Inferior parietal cortex (tissue), 1 donor: ENCODE results near the gene ATPAF1.
A peak's percentile ranks its signal among the peaks of the same experiment; 100 is the strongest.

ENCODE experiments used
- DNase-seq: peaks from one replicate; pipeline ENCODE4 v3.0.0-alpha.2; 2016; ENCODE audit errors: extremely low spot score

The ATPAF1 gene

DNA sequence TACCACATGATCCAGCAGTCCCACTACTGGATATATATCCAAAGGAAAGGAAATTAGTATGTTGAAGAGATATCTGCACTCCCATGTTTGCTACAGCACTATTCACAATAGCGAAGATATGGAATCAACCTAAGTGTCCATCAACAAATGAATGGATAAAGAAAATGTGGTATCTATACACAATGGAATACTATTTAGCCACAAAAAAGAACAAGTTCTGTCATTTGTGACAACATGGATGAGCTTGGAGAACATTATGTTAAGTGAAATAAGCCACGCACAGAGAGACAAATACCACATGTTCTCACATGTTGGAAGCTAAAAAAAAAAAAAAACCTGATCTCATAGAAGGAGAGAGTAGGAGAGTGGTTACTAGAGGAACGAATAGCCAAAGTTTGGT lies 17.7 kb downstream of the ATPAF1 start:
- no peak for DNase-seq

DNA sequence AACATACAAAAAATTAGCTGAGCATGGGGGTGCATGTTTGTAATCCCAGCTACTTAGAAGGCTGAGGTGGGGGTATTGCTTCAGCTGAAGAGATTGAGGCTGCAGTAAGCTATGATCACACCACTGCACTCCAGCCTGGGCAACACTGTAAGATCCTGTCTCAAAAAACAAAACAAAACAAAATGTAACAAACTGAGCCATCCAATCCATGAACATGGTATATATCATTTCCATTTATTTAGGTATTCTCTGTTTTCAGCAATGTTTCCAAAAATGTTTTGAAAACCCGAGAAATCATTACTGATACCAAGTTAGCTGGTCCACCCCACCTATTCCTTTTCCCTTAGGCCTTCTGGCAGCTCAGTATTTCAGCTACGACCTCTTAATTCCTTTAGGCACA lies 18.4 kb downstream of the ATPAF1 start:
- DNase-seq = no peak

DNA sequence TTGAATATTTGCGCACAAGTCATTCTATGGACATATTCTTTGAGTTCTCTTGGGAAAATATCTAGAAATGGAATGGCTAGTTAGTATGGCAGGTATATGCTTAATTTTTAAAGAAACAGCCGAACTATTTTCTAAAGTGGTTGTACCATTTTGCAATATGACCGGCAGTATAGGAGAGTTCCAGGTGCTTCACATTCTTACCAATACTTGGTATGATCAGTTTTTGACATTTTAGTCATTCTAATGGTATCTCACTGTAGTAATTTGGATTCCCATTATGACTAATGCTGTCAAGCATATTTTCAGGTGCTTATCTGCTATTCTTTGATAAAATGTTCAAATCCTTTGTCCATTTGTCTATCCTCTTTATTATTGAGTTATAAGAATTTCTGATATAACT lies 20.6 kb downstream of the ATPAF1 start:
- DNase-seq = no peak

DNA sequence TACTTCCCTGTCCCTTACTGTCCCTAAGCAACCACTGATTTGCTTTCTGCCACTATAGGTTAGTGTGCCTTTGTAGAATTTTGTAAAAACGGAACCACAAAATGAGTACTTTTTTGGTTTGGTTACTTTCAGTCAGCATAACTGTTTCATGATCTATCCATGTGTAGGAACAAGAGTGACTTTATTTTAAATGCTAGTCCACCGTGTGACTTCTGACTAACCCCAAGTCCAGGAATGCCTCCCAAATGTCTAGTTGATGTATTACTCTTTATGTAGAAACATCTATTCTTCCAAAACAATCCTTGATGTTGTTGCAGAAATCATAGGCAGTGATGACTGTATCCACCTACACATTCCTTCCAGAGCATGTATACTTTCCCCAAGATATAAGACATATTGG lies 21.3 kb downstream of the ATPAF1 start:
- no peak for DNase-seq

DNA sequence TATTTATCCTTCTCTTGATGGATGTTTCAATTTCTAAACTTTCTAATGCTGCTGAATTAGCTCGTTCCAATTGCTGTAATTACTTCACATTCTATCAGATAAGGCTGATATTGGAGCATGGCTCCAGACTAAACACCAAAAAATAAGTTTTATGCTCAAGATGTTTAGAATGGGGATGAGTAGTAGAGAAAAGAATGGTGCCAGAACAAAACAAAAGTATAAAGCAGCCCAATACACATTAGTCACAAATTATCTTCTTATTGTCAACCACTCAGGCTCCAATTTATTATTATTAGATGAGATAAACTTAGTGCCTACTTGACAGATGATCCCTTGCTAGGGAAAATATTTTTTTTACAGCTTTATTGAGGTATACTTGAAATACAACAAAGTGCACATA lies 21.8 kb downstream of the ATPAF1 start:
- DNase-seq = no peak

DNA sequence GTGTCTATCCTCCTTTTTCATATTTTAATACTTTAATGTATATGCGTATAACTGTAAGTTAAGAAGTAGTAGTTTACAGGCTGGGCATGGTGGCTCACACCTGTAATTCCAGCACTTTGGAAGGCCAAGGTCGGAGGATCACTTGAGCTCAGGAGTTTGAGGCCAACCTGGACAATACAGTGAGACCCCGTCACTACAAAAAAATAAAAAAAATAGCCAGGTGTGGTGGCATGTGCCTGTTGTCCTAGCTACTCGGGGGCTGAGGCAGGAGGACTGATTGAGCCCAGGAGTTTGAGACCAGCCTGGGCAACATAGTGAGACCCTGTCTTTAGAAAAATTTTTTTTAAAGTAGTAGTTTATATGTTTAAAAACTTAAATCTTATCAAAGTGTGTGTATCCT lies 22.3 kb downstream of the ATPAF1 start:
- no peak for DNase-seq

DNA sequence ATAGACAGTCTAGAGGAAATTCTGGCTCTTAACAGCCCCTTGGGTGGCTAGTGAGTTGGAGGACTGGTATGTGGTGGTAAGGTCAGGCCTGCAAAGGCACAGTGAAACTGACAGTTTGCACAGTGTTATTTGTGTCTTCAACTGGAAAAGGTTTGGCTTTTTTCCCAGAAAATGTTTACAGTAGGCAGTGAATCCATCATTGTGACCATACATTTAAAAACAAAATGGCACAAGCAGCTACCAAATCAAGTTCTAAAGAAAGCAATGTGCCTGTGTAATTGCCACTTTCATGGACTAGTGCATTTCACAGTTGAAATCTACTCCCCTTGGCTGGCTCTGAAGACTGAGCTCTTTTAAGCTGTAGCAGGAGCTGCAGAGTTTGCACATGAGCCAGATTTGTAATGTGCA lies 24.8 kb downstream of the ATPAF1 start:
- peak; percentile 22 for DNase-seq

DNA sequence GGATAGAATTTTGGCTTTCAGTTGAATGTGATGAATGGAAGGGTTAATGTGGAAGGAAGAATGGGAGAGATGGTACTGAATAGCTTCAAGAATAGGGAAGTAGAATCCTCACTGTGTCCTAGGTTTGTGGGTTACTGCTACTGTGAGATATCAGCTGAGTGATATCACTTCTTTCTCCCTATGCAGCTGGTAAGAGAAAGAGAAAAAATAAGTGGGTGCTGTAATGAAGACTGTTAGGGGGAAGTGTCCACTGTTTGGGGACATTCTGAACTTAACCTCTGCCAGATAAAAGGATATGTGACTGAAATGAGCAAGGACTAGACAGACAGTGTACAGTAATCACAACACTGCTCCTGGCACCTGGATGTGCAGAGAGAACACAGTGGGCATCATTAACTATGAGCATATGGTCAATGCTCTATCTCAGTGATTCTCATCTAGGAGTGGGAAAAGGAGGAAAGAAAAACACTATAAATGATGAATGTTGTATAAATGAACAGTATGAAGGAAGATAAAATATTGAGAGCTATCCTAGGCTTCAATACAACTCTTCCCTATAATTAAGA lies 26.0 kb downstream of the ATPAF1 start:
- no peak for DNase-seq

DNA sequence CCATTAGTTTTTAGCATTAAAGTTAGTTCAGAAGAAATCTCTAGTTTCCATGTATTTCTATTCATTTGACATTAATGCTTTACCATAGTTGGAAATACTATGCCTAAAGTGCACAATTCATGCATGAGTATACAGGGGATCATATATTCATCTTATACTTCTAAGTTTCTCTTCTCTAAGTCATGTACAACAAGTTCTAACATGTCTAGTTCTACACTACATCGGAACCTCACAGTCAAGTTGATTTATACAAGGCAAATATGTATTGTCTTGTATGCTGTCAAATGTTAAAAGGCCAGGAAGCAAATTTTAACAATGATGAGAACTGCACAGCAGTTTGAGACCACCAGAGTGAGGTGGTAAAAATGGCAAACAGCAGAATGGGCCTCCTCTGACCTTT lies 28.6 kb downstream of the ATPAF1 start:
- no peak for DNase-seq

DNA sequence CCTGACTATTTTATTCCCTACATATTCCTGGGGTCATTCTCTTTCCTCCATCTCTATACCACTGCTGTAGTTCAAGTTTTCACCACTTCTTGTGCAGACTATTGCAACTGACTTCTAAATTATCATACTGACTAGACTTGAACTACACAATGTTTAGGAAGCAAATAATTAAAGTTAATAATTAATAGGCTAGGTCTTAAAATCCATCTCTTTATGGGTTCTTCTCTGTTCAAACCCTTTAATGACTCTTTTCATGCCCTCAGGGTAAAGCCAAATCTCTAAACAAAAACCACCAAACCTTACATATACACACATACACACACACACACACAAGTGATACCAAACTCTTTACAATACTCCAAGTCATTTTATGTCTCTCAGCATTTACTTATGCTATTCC lies 29.2 kb downstream of the ATPAF1 start:
- no peak for DNase-seq

DNA sequence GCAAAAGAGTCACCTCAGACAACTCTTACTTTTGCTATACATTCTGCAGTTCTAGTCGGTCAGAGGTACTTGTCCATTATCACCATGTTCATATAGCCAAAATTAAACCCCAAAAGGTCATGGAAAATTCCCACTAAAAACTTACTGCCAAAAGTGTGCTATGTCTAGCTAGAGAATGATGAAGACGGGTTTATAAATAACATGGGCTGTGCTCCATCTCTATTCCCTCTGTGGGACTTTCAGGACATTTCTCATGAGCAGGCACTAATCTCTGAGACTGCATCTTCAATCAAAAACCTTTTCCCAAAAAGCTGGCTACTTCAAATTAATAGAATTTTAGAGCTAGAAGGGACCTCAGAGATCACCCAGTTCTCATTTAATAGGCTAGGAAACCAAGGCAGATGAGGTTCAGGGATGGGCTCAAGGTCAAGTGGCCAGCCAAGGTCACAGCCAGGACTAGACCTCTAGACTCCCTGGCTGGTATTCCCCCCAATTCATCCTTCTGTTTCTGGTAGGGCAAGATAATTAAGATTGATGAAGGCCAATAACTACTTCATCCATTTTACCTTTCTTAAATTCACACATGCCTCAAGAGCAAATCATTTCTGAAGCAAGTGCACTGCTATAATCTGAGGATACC lies 30.6 kb downstream of the ATPAF1 start:
- DNase-seq = no peak

DNA sequence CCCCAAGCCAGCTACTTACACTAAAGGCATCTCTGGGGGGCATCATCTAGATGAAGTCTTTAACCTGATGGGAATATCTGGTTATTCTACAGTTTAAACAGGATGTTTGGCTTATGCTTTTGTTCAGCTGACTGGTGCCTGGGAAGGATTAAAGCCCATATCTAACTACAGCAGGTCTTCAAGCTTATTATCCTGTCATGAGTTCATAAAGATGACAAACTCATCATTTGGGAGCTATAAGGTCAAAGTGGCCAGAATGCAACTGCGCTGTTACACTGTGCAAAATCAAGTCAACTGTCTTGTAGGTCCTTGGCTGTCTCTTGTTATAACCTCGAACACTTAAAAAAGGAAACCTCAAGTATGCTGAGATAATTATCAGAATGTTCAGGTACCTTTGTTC lies 33.0 kb downstream of the ATPAF1 start:
- DNase-seq = no peak

DNA sequence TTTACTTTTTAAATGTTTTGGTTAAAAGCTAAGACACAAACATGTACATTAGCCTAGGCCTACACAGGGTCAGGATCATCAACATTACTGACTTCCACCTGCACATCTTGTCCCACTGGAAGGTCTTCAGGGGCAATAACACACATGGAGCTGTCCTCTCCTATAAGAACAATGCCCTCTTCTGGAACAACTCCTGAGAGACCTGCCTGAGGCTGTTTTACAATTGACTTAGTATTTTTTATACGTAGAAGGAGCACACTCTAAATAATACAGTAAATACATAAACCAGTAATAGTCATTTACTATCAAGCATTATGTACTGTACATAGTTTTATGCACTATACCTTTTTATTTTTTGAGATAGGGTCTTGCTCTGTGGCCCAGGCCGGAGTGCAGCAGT lies 37.4 kb downstream of the ATPAF1 start:
- no peak for DNase-seq

DNA sequence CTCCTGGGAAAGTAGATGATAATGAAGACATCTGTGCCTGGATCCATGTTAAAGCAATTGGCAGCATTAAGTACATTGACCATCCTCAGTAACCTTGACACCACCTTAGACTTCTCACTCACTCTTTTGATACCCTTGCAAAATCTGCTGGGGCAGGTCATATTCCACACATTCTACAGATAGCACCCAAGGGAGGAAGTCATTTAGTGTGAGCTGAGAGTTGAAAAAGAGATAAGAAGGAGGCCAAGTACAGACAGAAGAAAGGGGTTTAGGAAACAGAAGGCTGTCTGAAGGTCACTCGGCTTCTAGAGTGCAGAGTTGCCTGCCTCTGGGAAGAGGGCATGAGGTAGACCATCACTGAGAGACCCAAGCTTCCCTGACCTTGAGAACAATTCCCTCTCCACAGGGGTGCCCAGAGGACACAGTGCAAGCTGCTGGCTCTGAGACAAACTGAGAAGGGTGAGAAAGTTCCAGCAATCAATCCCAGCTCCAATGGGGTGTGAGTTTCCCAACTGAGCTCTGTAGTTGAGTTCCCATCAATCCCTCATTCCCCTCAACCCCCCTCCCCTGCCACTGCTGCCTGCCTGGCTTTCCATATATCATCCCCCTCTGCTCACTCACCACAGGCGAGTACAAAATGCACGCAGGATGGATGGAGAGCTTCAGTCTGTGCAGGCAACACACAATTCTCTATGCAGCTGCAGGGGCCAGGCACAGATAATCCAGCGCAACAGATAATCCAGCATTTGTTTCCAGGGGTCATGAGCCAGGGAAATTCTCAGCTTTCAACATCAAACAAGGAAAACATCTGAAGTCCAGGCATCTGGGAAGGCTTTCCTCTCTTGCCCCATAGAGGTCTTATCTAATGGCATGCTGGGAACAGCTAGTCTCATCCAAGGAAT lies 44.2 kb downstream of the ATPAF1 start:
- no peak for DNase-seq

DNA sequence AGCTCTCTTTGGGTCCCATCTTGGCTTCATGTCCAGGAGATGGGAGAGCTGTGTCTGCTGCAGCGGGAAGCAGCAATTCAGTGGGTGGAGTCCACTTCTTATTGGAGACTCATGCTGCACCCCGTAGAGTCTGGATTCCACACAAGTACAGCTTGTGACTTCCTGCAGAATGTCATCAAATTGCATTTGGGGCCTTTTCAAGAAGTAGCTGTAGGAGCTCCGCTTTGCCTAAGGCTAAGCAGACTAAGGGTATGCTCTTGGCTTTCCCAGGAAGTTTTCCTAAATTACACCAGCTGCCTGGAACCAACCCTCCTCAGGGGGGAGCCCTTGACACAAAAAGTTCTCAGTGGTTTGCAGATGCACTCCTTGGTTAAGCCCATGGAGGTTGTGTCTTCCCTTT lies 45.8 kb downstream of the ATPAF1 start:
- DNase-seq = no peak

DNA sequence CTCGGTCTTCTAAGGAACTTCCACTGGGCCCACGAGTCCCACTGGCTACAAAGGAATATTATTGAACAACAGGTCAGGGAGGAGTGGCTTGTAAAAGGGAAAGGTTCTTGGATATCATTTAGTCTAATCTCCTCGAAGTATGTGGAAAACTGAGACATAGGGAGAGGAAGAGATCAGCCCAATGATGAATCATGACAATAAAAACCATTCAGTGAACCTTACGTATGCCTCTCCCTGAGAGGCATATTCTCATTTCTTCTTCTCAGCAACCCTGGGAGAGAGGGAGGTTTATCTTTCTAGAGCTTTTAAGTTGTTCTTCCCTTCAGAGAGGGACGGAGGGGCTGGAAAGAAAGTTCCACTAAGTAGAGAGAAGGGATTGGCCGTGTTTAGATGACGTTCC lies 46.2 kb downstream of the ATPAF1 start:
- DNase-seq = no peak

DNA sequence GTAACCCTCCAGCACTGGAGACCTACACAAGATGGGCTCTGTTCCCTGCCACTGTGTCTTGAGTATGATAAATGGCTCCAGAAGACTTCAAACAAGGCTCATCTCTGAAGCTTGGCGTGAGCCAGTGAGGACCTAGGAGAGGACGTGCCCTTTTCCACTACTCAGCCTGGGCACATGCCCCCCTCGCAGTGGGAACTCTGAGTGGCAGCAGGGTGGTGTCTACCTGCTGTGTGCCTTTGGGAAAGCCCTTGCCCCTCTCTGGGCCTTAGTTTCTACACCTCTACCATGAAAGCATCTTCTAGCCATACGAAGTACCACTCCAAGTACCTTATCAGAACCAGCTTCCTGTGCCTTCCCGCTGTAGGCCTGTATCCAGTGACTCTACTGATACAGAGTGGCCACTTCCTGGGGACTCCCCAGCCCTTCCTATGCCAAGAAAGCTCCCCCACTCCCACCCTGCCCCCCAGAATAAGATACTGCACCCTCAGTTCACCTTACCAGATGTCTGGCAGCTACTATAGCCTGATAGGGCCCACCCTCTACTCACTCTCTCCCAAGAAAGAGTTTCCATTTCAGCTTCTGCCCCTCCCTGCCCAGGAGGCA lies 48.4 kb downstream of the ATPAF1 start:
- DNase-seq = no peak

DNA sequence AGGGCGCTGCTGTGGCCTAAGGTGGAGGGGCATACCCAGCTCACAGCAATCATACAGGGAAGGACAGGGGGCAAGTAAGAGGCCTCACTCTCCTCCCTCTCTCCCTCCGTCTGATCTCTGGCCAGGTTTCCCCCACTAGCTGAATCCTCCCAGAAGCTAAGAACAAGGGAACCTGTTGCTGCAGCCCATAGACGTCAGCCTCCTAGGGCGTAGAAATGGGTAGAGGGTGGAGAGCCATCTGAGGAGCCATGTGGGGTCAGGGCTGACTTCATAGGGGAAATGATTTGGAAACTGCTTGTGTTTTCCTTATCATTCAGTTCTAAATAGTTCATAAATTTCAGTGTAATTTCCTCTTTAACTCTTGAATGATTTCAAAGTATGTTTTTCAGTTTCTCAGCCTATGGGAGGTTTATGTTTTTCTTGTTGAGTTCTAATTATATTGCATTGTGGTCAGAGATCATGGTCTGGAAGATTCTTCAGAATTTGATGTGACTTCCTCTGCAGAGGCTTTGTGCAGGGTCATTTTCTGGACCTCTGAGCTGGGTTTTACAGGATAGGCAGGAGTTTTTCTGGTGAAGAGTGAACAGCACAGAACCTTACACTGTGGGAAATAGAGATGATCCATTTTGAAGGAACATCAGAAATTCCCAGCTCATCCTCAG lies 49.3 kb downstream of the ATPAF1 start:
- DNase-seq = no peak

DNA sequence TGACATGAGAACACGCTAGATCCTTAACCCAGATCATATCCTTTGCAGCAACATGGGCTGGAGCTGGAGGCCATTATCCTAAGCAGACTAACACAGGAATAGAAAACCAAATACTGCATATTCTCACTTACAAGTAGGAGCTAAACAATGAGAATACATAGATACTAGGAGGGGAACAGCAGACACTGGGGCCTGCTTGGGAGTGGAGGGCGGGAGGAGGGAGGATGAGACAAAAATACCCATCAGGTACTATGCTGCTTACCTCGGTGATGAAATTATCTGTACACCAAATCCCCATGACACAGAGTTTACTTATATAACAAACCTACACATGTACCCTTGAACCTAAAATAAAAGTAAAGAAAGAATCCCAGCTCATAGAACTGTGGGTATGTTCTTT lies 50.3 kb downstream of the ATPAF1 start:
- no peak for DNase-seq

DNA sequence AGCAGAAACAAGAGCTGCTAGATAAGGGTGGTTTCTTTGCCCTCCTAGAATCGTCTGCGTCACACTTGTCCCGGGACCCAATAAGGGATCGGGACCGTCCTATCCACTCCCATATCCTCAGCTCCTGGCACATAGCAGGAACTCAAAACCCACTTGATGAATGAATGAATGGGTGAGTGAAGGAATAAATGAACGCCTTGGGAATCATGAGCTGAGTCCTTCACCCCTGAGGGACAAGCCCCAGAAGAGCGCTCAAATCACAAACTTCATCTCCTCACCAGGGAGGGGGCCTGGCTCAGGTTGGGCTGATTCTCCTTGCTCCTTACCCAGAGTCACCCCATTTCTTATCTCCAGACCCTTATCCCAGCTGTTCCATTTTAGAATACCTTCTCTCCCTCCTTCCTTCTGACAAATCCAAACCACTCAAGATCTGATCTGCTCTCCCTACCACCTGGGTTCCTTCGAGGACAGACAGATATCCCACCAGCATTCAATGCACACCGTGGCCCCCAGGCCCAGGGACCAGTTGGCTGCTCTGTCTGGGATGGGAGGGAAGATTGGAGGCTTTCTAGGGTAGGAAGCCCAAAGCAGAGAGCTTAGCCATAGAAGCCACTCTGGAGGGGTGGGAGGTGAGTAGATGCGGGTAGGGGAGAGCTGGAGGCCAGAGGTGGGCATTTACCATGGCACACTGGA lies 50.9 kb downstream of the ATPAF1 start:
- DNase-seq = no peak

DNA sequence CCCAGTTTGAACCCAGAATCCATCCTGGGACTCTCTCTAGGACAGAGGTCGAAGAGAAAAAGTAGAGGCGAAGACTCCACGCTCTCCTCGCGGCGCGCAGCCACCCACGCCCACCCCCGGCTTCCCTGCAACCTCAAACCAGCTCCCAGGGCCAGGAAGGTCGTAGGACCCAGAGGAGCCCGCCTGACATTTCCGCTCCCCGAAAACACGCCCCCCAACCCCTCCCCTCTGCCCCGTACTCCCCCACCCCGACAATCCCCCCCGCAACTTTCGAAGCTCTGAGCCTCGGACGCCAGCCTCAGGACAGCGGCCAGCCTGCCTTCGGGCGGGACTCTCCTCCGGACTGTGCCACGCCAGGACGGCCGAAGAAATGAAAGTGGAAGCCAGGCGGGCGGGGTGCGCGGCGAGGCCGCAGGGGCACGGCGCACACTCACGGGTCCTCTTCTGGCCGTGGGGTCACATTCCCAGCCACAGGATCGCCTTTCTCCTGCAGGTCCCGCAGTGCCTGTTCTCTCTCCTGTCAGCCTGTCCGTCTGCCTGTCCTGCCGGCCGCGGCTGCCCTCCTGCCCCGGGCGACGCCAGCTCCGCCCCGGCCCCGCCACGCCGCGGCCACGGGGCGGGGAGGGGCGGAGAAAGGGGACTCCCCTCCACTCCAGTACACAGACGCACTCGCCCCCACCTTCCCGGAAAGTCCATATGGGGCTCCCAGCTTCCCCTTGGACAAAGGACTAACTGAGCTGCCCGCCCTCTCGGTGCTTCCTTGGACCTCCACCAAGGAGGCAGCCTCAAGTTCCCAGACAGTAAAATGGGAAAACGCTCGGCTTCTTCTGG lies 51.7 kb downstream of the ATPAF1 start, which contains the start of gene MOB3C:
Gene MOB3C, minus strand, starts transcription at position 535 of the 831 bp plus-strand sequence. CDS start 3,490 bp downstream, outside the sequence.
- peak; percentile 62 for DNase-seq
